SU-DHL-6 (cell line): Measurements from ENCODE around the gene CASP9.

ENCODE experiments used
- EZH2phosphoT487 ChIP-seq: fragments of 200-600 bp; sonication (generic), shearing (Covaris generic); conservative IDR thresholded peaks from 2 replicates; pipeline ENCODE4 v1.6.1; 2018; ENCODE audit warnings: mild to moderate bottlenecking, antibody characterized with exemption, low read length, moderate library complexity, mixed read lengths
- TF ChIP-seq, protein P1 (sequence below): fragments of 200-600 bp; sonication (generic); IDR thresholded peaks from one replicate; pipeline ENCODE4 v1.5.1; 2017; ENCODE audit warnings: antibody characterized with exemption, mild to moderate bottlenecking, low read length, moderate library complexity; ENCODE audit not compliant: insufficient read depth, poor library complexity, severe bottlenecking

DNA sequence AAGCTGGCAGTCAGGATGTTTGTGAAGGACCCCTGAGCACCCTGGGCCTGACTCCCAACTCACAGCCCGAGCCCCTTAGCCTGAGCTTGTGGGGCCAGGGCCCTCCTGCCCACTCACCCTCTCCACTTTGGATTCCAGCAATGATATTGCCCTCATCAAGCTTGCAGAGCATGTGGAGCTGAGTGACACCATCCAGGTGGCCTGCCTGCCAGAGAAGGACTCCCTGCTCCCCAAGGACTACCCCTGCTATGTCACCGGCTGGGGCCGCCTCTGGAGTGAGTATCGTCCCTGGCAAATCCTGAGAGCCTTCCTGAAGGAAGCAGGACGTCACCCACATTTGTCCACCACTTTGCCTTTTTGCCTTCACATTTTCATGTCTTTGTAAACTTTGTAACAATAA is 80.7 kb downstream of the CASP9 start:
- TF ChIP-seq, protein P1, sequence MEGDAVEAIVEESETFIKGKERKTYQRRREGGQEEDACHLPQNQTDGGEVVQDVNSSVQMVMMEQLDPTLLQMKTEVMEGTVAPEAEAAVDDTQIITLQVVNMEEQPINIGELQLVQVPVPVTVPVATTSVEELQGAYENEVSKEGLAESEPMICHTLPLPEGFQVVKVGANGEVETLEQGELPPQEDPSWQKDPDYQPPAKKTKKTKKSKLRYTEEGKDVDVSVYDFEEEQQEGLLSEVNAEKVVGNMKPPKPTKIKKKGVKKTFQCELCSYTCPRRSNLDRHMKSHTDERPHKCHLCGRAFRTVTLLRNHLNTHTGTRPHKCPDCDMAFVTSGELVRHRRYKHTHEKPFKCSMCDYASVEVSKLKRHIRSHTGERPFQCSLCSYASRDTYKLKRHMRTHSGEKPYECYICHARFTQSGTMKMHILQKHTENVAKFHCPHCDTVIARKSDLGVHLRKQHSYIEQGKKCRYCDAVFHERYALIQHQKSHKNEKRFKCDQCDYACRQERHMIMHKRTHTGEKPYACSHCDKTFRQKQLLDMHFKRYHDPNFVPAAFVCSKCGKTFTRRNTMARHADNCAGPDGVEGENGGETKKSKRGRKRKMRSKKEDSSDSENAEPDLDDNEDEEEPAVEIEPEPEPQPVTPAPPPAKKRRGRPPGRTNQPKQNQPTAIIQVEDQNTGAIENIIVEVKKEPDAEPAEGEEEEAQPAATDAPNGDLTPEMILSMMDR, result no peak
- TF ChIP-seq EZH2phosphoT487, result no peak
